ENCODE results near the gene ADAMTSL1. TPM values are rescaled to one million over a fixed set of nuclear protein-coding genes. Genes with fewer than 3 reads are reported as not detected.

The ADAMTSL1 gene
- total and polyA plus RNA-seq, 2 experiments from 2014 or later = 2.3 to 5.0 TPM

DNA sequence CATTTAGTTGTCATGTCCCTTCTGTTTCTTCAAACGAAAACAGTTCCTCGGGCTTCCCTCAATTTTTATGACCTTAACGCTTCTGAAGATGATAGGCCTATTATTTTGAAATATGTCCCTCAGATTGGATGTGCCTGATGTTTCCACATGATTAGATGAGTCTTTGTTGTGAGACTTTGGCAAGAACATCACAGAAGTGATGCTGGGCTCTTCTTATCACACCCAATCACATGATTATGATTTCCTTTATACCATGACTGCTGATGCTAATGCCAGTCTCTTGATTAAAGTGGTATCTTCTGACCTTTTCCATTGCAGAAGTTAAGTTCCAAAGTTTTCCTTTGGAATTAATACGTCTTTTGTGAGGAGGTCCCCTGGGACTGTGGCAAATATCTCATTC, 383.4 kb downstream of the ADAMTSL1 start (continued):
- TF ChIP-seq, protein P1, sequence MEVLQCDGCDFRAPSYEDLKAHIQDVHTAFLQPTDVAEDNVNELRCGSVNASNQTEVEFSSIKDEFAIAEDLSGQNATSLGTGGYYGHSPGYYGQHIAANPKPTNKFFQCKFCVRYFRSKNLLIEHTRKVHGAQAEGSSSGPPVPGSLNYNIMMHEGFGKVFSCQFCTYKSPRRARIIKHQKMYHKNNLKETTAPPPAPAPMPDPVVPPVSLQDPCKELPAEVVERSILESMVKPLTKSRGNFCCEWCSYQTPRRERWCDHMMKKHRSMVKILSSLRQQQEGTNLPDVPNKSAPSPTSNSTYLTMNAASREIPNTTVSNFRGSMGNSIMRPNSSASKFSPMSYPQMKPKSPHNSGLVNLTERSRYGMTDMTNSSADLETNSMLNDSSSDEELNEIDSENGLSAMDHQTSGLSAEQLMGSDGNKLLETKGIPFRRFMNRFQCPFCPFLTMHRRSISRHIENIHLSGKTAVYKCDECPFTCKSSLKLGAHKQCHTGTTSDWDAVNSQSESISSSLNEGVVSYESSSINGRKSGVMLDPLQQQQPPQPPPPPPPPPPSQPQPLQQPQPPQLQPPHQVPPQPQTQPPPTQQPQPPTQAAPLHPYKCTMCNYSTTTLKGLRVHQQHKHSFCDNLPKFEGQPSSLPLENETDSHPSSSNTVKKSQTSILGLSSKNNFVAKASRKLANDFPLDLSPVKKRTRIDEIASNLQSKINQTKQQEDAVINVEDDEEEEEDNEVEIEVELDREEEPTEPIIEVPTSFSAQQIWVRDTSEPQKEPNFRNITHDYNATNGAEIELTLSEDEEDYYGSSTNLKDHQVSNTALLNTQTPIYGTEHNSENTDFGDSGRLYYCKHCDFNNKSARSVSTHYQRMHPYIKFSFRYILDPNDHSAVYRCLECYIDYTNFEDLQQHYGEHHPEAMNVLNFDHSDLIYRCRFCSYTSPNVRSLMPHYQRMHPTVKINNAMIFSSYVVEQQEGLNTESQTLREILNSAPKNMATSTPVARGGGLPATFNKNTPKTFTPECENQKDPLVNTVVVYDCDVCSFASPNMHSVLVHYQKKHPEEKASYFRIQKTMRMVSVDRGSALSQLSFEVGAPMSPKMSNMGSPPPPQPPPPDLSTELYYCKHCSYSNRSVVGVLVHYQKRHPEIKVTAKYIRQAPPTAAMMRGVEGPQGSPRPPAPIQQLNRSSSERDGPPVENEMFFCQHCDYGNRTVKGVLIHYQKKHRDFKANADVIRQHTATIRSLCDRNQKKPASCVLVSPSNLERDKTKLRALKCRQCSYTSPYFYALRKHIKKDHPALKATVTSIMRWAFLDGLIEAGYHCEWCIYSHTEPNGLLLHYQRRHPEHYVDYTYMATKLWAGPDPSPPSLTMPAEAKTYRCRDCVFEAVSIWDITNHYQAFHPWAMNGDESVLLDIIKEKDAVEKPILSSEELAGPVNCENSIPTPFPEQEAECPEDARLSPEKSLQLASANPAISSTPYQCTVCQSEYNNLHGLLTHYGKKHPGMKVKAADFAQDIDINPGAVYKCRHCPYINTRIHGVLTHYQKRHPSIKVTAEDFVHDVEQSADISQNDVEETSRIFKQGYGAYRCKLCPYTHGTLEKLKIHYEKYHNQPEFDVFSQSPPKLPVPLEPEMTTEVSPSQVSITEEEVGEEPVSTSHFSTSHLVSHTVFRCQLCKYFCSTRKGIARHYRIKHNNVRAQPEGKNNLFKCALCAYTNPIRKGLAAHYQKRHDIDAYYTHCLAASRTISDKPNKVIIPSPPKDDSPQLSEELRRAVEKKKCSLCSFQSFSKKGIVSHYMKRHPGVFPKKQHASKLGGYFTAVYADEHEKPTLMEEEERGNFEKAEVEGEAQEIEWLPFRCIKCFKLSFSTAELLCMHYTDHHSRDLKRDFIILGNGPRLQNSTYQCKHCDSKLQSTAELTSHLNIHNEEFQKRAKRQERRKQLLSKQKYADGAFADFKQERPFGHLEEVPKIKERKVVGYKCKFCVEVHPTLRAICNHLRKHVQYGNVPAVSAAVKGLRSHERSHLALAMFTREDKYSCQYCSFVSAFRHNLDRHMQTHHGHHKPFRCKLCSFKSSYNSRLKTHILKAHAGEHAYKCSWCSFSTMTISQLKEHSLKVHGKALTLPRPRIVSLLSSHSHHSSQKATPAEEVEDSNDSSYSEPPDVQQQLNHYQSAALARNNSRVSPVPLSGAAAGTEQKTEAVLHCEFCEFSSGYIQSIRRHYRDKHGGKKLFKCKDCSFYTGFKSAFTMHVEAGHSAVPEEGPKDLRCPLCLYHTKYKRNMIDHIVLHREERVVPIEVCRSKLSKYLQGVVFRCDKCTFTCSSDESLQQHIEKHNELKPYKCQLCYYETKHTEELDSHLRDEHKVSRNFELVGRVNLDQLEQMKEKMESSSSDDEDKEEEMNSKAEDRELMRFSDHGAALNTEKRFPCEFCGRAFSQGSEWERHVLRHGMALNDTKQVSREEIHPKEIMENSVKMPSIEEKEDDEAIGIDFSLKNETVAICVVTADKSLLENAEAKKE (CRISPR knock-in tag; IDR thresholded peaks at IDR 0.05) = no peak
- TF ChIP-seq CREB1 (CRISPR knock-in tag; IDR thresholded peaks at IDR 0.05; ENCODE audit: low read depth) = no peak
- no peak for TF ChIP-seq EZH2phosphoT487 (IDR thresholded peaks at IDR 0.05; ENCODE audit: unreplicated experiment)
- no peak for TF ChIP-seq POLR2AphosphoS5 (IDR thresholded peaks at IDR 0.05; ENCODE audit: low read depth)

DNA sequence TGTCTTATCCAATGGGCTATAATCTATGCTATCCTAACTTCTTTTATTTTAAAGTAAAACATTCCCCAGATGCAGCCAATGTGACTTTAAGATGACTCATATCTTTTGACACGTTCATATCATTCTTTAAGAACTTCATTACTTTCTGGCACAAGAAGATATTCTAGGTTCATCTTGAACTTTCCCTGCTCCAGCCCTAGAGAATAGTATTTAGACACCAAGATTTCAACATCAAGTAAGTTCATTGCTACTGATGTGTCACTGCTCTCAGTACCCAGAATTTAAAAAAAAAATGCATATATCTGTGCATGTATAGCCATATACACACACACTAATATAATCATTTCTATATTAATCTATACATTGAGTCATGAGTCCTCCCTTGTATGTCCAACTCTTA, 383.8 kb downstream of the ADAMTSL1 start:
- no peak overlapping the region for H3K27ac Mint-ChIP-seq
- no peak overlapping the region for H3K4me3 Mint-ChIP-seq
- H3K27me3 Mint-ChIP-seq (ENCODE audit: insufficient read depth, low read depth, poor library complexity) = no peaks in the 10 kb centered on the region
- no peaks in the 10 kb centered on the region for H3K9me3 Mint-ChIP-seq
- H3K36me3 ChIP-seq (ENCODE audit: insufficient read depth) = no peaks in the 10 kb centered on the region
- H3K4me1 Mint-ChIP-seq = peaks cover 11% of the 10 kb centered on the region
- H3K27ac ChIP-seq (ENCODE audit: low read depth) = no peak overlapping the region
- no peaks in the 10 kb centered on the region for H3F3A ChIP-seq (replicated peaks; ENCODE audit: low read depth)
- H3K27me3 ChIP-seq (ENCODE audit: insufficient read depth) = no peaks in the 10 kb centered on the region
- no peak overlapping the region for H3K4me2 ChIP-seq
- no peaks in the 10 kb centered on the region for H4K20me1 ChIP-seq (replicated peaks; ENCODE audit: insufficient read depth)
- no peaks in the 10 kb centered on the region for H3K4me1 ChIP-seq (ENCODE audit: insufficient read depth)
- no peaks in the 10 kb centered on the region for H3K36me3 Mint-ChIP-seq (ENCODE audit: low read depth)
- no peak overlapping the region for H3K4me3 ChIP-seq
- ATAC-seq (no peak), DNase-seq (ENCODE audit: low spot score) (no peak)
- no peak overlapping the region for H2AFZ ChIP-seq
- no peaks in the 10 kb centered on the region for H3K9me2 ChIP-seq (ENCODE audit: insufficient read depth)
- no peaks in the 10 kb centered on the region for H3K79me2 ChIP-seq (replicated peaks; ENCODE audit: insufficient read depth)
- TF ChIP-seq ZNF114 (CRISPR knock-in tag; IDR thresholded peaks at IDR 0.05) = no peak
- TF ChIP-seq NANOG (IDR thresholded peaks at IDR 0.05; ENCODE audit: borderline replicate concordance) = no peak
- TF ChIP-seq EZH2phosphoT487 (IDR thresholded peaks at IDR 0.05; ENCODE audit: unreplicated experiment) = no peak
- TF ChIP-seq, protein P1 (CRISPR knock-in tag; IDR thresholded peaks at IDR 0.05) = no peak
- TF ChIP-seq EZH2 (IDR thresholded peaks at IDR 0.05; ENCODE audit: low read depth, unreplicated experiment) = no peak
- TF ChIP-seq, protein P2, sequence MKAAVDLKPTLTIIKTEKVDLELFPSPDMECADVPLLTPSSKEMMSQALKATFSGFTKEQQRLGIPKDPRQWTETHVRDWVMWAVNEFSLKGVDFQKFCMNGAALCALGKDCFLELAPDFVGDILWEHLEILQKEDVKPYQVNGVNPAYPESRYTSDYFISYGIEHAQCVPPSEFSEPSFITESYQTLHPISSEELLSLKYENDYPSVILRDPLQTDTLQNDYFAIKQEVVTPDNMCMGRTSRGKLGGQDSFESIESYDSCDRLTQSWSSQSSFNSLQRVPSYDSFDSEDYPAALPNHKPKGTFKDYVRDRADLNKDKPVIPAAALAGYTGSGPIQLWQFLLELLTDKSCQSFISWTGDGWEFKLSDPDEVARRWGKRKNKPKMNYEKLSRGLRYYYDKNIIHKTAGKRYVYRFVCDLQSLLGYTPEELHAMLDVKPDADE (IDR thresholded peaks at IDR 0.05) = no peak
